Epithelial cell of proximal tubule (primary cell): ENCODE results near the gene CLEC16A. TPM values are rescaled to one million over a fixed set of nuclear protein-coding genes. Genes with fewer than 3 reads are reported as not detected.

Experiments
- DNase-seq: peaks from one replicate; pipeline ENCODE4 v3.0.0-alpha.2; 2011; ENCODE audit warnings: low read depth
- H3K4me3 ChIP-seq: 2 replicates; pipeline ENCODE4 v1.5.1; 2011; ENCODE audit warnings: low read depth, mild to moderate bottlenecking, low read length
- CTCF ChIP-seq: conservative IDR thresholded peaks from 2 replicates; pipeline ENCODE4 v1.5.1; 2012; ENCODE audit warnings: low read depth, mild to moderate bottlenecking, low read length
- total RNA-seq: library from RNA; depleted of rRNA; stranded (reverse); fragments of >200 nt; gene quantifications from 2 replicates; pipeline ENCODE4 v1.2.3, GENCODE V29; 2015

Gene CLEC16A
- total RNA-seq, 1 donor from 2014 or later, result 15.6 TPM

GRCh38 chr16:11015607-11016006, 71.2 kb downstream of the CLEC16A start:
- DNase-seq, result no peak
- TF ChIP-seq CTCF, result no peak

GRCh38 chr16:11016524-11016988, 72.2 kb downstream of the CLEC16A start:
- no peak for TF ChIP-seq CTCF
- H3K4me3 ChIP-seq, result no peak overlapping the region
- DNase-seq, result no peak

More at GRCh38 chr16:11015607-11016006, 71.2 kb downstream of the CLEC16A start:
- H3K4me3 ChIP-seq, result no peak overlapping the region

GRCh38 chr16:11016993-11017392, 72.6 kb downstream of the CLEC16A start:
- TF ChIP-seq CTCF, result no peak
- DNase-seq, result no peak

GRCh38 chr16:11017499-11017898, 73.1 kb downstream of the CLEC16A start:
- DNase-seq, result no peak
- no peak for TF ChIP-seq CTCF

More at GRCh38 chr16:11016993-11017392, 72.6 kb downstream of the CLEC16A start:
- H3K4me3 ChIP-seq, result no peak overlapping the region

GRCh38 chr16:11020388-11020787, 76.0 kb downstream of the CLEC16A start:
- TF ChIP-seq CTCF, result no peak
- no peak overlapping the region for H3K4me3 ChIP-seq
- DNase-seq, result no peak

More at GRCh38 chr16:11017499-11017898, 73.1 kb downstream of the CLEC16A start:
- no peak overlapping the region for H3K4me3 ChIP-seq

- DNase-seq, result no peak
- no peak overlapping the region for H3K4me3 ChIP-seq
- no peak for TF ChIP-seq CTCF
Measured at GRCh38 chr16:11020792-11021551, 76.6 kb downstream of the CLEC16A start.

- no peak overlapping the region for H3K4me3 ChIP-seq
- no peak for TF ChIP-seq CTCF
- DNase-seq, result no peak
Measured at GRCh38 chr16:11022002-11022401, 77.6 kb downstream of the CLEC16A start.
